ENCODE measurements around the gene GAMT. TPM values are rescaled to one million over a fixed set of nuclear protein-coding genes. Genes with fewer than 3 reads are reported as not detected.
"Not testable (repeated sequence)": the region's sequence is repeated elsewhere in the genome, so short reads cannot be mapped to it uniquely, and the experiment has no call there.

GAMT gene
- polyA plus RNA-seq (2013, experiment 1 of 2; ENCODE audit: insufficient read length) = 27.0 TPM
- 30.0 TPM for polyA plus RNA-seq (2013, experiment 2 of 2; ENCODE audit: insufficient read length)

- peak; percentile 41 for DNase-seq
These were observed at the start of gene GAMT for GRCh38 chr19:1401138-1401888. Gene GAMT, minus strand, starts transcription at chr19:1401542. Its CDS starts 66 bp downstream, at chr19:1401476.

DNA sequence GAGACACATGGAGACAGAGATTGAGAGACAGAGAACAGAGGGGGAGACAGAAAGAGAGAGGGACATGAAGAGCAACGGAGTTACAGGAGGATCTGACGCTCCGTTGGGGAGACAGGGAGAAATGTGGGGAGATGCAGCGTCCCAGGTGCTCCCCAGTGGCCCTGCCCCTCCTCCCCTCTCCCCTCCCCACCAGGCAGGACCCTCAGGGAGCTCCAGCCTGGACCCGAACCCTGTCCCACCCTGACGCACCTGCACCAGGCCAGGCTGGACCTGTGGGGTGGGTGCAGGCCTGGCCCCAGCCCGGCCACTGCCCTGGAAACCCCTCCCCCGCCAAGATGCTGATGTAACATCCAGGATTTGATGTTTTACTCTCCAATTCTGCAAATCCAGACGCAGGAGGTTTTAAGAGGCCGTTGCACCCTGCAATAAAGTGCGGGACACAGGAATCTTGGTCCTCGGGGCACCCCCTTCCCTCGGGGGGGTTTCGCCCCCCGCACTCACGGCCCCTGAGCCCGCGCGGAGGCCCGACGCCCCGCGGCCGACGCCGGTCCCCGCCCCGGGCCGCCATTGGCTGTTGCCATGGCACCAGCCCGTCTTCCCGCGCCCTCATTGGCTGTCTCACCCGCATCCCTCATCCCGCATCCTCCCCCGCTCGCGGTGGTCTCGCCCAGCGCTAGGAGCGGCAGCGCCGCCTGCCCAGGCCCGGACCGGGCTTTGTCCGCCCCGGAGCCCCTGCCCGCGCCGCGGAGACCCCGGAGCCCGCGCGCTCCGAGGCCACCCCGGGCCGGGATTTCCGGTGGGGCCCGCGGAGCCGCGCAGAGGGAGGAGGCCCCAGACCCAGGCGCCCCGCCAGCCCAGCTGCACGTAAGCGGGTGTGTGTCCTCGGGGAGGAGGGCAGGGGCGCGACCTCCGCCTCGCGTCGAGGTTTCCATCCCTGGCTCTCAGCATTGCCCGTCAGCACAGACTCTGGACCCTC lies 48.4 kb upstream of the GAMT start, which contains the start of gene APC2:
APC2 (plus strand) TSS at position 655 of the 976 bp plus-strand sequence. CDS start 2,881 bp downstream, outside the sequence.
- peak; percentile 74 for DNase-seq

GRCh38 chr19:1447944-1448343 lies 46.6 kb upstream of the GAMT start:
- no peak for DNase-seq

GRCh38 chr19:1447504-1447903 lies 46.2 kb upstream of the GAMT start:
- DNase-seq = no peak

DNA sequence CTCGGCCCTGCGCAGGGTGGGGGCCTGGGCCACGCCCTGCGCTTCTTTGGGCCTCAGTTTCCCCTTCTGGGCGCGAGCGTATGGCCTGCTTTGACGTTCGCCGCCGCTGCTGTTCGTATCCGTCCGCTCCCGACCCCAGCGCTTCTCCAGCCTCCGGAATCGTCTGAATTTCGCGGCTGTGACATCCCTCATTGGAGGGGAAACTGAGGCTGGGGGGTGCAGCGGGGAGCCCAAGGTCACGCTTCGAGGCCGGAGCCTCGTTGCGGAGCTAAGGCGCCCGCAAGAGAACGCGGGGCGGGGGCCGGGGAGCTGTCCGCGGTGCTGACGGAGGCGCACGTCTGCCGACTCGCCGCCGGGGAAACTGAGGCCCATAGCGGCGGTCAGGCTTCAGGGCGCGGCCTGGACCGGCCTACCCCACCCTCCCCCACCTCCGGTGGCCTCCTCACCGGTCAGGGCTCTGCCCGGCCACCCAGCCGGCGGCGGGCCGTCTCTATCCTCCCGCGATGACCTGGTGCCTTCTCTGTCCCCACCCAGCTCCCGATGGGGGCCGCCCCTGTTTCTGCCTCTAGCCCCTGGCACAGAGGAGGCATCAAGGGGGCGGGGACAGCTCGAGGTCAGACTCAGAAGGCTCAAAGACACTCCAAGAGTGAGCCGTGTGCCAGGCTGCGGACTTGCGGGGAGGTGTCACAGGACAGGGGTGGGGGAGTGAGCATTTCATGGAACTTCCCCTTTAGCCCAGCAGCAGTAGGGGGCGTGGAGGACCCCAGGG lies 45.6 kb upstream of the GAMT start:
- DNase-seq = no peak

DNA sequence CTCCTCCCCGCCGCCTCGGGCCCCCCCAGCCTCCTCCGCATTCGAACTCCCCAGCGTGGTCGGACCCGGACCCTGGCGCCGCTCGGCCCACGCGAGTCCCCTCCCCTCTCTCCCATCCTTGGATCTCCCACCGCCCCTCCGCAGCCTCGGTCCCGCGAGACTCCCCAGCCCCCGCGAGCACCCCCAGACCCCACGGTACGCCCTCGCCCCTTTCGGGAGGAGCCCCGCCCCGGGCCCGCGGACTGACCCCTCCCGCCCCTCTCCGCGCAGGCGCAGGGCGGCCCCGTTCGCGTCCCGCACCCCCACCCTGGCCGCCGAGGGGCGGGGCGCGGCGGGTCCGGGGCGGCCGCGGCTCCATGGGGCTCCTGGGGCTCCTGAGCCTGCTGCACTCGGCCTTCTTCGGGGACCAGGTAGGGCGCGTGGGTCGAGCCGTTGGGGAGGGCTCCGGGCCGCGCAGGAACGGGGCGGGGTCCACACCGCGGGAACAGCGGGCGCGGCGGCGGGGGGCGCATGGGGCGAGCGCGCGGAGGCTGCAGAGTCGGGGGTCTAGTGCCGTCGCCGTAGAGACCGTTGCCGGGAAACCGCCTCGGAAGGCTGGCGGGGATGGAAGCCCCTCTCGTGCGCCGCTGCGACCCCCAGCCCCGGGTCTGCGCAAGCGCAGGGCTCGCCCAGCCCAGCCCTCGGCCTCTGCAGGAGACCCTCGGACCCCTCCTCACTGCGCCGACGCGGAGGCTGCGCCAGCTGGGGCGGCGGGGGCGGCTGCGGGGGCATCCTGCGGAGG lies 44.8 kb upstream of the GAMT start:
- peak; percentile 34 for DNase-seq

GRCh38 chr19:1445185-1445931 lies 44.0 kb upstream of the GAMT start:
- peak; percentile 59 for DNase-seq

DNA sequence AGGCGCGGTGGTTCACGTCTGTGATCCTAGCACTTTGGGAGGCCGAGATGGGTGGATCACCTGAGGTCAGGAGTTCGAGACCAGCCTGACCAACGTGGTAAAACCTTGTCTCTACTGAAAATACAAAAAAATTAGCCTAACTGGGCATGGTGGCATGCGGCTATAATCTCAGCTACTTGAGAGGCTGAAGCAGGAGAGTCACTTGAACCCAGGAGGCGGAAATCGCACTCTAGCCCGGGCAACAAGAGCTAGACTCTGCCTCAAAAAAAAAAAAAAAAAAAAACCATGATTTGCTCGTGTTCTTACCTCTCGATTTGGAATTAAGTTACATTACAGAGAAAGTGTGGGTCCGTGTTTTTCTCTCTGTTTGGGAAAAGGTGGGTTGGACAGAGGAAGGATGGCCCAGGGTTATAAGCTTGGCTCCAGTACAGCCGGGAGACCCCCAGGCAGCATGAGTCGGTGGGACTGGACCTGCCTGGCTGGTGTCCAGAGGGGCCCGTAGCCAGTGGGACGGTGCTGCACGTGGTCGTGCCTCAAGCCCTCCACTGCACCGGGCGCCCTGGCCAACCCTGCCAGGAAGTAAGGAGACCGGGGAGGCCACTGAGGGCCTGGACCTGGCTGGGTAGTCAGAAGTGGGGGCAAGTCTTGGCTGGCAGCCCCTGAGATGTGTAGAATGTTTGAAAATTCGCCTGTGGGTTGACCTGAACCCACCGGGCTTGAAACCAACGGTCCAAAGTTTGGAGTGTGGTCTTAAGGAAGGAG lies 40.5 kb upstream of the GAMT start:
- no peak for DNase-seq

DNA sequence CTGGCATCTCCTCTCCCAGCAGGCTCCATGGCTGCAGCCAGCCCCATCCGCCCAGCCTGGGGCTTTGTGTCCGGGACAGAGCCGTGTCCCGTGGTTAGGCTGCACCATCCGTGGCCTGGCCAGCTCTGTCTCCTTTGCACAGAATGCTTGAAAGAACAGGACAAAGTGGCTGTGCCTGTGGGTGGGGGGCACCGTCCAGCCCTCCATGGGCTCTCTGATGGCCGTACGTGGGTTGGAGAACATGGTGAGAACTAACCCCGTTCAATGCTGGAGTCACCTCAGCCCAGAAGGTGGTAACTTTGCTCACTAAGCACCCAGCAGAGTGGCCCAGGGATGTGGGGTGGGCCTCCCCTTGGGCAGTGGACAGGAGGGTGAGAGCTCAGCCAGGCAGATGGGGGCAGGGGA lies 39.7 kb upstream of the GAMT start:
- no peak for DNase-seq

GRCh38 chr19:1440418-1440801 lies 39.1 kb upstream of the GAMT start:
- no peak for DNase-seq

DNA sequence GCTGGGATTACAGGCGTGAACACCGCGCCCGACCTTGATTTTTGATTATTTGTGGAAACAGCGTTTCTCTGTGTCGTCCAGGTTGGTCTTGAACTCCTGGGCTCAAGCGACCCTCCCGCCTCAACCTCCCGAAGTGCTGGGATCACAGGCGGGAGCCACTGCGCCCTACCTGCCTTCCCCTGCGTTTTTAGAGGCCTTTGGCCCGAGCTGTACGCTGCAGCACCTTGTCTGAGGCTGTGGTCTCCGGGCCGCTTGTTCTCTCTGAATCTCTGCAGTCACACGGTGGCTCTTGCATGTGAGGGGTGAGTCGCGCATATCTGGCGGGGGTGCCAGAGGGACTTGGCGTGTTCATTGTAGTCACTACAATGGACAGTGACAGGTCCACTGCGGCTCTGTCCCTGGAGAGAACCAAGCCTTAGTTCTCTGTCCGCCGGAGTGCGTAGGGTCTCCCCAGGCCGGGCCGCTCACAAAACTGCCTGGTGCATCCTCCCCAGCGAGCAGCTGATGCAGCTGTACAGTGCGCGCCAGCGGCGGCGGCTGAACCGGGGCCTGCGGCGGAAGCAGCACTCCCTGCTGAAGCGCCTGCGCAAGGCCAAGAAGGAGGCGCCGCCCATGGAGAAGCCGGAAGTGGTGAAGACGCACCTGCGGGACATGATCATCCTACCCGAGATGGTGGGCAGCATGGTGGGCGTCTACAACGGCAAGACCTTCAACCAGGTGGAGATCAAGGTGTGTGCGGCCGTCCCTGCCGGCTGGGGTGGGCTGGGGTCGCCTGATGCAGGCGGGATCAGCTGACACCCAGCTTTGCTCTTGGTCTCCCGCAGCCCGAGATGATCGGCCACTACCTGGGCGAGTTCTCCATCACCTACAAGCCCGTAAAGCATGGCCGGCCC lies 38.4 kb upstream of the GAMT start:
- DNase-seq = not testable (repeated sequence)

DNA sequence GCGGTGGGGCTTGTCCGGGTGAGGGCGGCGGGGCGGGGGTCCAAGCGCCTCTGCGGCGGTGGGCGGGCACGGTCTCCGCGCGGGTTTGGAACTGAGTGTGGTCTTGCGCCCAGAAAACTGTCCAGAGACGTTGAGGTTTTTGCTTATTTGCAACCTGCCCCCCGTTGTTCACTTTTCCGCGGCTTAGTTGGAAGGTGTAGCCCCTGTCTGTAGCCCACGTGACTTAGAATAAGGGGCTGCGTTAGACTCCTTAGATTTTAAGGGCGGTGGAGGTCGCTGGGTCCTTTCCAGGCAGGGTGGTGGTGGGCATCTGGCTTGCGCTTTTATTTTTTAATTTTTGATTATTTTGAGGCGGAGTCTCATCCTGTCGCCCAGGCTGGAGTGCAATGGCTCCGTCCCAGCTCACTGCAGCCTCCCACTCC lies 37.6 kb upstream of the GAMT start:
- no peak for DNase-seq

- peak; percentile 94 for DNase-seq
These were observed 36.9 kb upstream of the GAMT start, which contains the start of gene RPS15 for GRCh38 chr19:1438035-1438932. Gene RPS15, plus strand, starts transcription at chr19:1438396. Its CDS starts 30 bp downstream, at chr19:1438426.

DNA sequence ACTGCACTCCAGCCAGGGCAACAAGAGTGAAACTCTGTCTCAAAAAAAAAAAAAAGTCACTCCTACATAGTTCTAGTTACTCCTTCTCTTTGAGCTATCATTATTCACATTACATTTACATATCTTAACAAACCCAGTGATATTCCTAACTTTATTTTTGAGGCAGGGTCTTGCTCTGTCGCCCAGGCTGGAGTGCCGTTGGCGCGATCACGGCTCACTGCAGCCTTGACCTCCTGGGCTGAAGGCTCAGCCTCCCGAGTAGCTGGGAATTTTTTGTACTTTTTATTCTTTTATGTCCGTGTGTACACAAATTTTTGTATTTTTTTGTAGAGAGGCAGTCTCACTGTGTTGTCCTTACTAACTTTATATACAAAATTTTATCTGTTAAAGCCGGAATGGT lies 36.3 kb upstream of the GAMT start:
- no peak for DNase-seq

DNA sequence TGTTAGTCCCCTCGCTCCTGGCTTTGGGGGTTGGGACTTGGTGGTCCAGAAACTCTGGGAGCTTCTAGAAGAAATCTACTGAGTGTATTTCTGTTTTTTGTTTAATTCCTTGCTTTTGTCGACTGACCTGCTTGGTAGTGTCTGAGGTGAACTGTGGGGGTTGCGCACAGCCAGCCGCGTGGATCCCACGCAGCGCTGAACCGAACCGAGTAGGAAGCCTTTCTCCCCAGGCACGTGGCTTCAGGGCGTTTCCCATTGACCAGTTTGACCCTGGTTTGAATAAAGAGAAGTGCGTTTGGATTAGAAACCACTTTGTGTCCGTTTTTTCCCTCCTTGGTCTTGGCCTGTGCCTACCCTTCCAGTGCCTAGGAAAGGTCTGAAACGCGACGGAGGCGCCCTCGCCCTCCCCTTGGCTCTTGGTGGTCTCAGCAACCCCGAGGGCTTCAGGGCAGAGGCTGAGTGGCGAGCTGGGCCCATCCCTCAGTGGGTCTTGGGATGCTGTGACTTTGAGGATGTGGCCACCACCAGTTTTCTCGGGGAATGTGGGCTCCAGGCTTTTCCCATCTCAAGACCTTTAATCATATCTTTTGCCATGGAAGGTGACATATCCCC lies 34.1 kb upstream of the GAMT start:
- no peak for DNase-seq

- DNase-seq = no peak
These were observed 33.3 kb upstream of the GAMT start for GRCh38 chr19:1434577-1435060.

GRCh38 chr19:1434040-1434366 lies 32.7 kb upstream of the GAMT start:
- DNase-seq = no peak

Data from fibroblast of skin of scalp (primary cell).